ENCODE measurements around the gene COL19A1.

The COL19A1 gene

DNA sequence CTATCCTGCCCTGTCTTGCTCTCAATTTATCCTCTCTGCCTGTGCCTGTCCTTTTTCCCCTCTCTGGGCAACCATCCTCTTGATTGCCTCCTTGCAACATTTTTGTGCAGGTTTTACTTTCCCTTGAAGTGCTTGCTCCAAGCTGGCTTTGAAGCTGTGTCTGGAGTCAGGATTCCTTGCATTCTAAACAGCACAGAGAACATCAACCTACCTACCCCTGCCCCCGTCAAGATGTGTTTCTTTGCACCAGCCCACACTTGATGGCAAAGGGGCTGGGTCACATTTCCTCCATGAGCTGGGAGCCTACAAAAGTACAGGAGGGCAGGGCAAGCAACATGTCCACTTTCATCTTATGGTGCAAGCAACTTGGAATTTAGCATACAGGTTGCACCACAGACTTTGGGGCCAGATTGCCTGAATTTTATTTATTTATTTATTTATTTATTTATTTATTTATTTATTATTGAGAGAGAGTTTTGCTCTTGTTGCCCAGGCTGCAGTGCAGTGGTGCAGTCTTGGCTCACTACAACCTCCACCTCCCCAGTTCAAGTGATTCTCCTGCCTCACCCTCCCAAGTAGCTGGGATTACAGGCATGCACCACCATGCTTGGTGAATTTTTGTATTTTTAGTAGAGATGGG, 206.3 kb downstream of the COL19A1 start:
- Histone ChIP-seq H3K4me3 (ENCODE audit: low read depth, low read length) (no peak overlapping the region), H3K27ac (no peak overlapping the region), H3K36me3 (replicated peaks) (no peaks in the 10 kb centered on the region), H3K27me3 (replicated peaks) (no peaks in the 10 kb centered on the region)
- DNase-seq: no peak
- no peak for TF ChIP-seq CTCF (IDR thresholded peaks at IDR 0.05; ENCODE audit: low read depth, low read length, missing control alignments)
- in situ Hi-C loops (cut with HindIII; ENCODE audit: low pct_ligation_motif_present, low sequenced_read_pairs): no loop called here

- no peaks in the 10 kb centered on the region for H3K27me3 ChIP-seq (replicated peaks)
- in situ Hi-C loops (cut with HindIII; ENCODE audit: low pct_ligation_motif_present, low sequenced_read_pairs): no loop called here
- no peak overlapping the region for H3K27ac ChIP-seq
- DNase-seq: no peak
- no peaks in the 10 kb centered on the region for H3K36me3 ChIP-seq (replicated peaks)
- TF ChIP-seq CTCF (IDR thresholded peaks at IDR 0.05; ENCODE audit: low read depth, low read length, missing control alignments): no peak
- no peak overlapping the region for H3K4me3 ChIP-seq (ENCODE audit: low read depth, low read length)
These were observed 207.3 kb downstream of the COL19A1 start for GRCh38 chr6:70073637-70074036.

- in situ Hi-C loops (cut with HindIII; ENCODE audit: low pct_ligation_motif_present, low sequenced_read_pairs): no loop called here
- no peak overlapping the region for H3K4me3 ChIP-seq (ENCODE audit: low read depth, low read length)
- no peak for TF ChIP-seq CTCF (IDR thresholded peaks at IDR 0.05; ENCODE audit: low read depth, low read length, missing control alignments)
These were observed 212.9 kb downstream of the COL19A1 start for GRCh38 chr6:70079241-70079640.

GRCh38 chr6:70080443-70081070, 214.2 kb downstream of the COL19A1 start:
- no peak for TF ChIP-seq CTCF (IDR thresholded peaks at IDR 0.05; ENCODE audit: low read depth, low read length, missing control alignments)

More at GRCh38 chr6:70079241-70079640, 212.9 kb downstream of the COL19A1 start:
- Histone ChIP-seq H3K27ac (no peak overlapping the region), H3K27me3 (replicated peaks) (no peaks in the 10 kb centered on the region), H3K36me3 (replicated peaks) (no peaks in the 10 kb centered on the region)
- DNase-seq: no peak

GRCh38 chr6:70082830-70083229, 216.5 kb downstream of the COL19A1 start:
- no peak for DNase-seq
- TF ChIP-seq CTCF (IDR thresholded peaks at IDR 0.05; ENCODE audit: low read depth, low read length, missing control alignments): no peak
- H3K36me3 ChIP-seq (replicated peaks): no peaks in the 10 kb centered on the region
- H3K4me3 ChIP-seq (ENCODE audit: low read depth, low read length): no peak overlapping the region
- no peaks in the 10 kb centered on the region for H3K27me3 ChIP-seq (replicated peaks)
- in situ Hi-C loops (cut with HindIII; ENCODE audit: low pct_ligation_motif_present, low sequenced_read_pairs): no loop called here
- H3K27ac ChIP-seq: no peak overlapping the region

More at GRCh38 chr6:70080443-70081070, 214.2 kb downstream of the COL19A1 start:
- Histone ChIP-seq H3K4me3 (ENCODE audit: low read depth, low read length) (no peak overlapping the region), H3K27ac (no peak overlapping the region), H3K36me3 (replicated peaks) (no peaks in the 10 kb centered on the region), H3K27me3 (replicated peaks) (no peaks in the 10 kb centered on the region)
- in situ Hi-C loops (cut with HindIII; ENCODE audit: low pct_ligation_motif_present, low sequenced_read_pairs): no loop called here
- no peak for DNase-seq

Data from brain microvascular endothelial cell (primary cell).